K562 (cell line): Measurements from ENCODE around the gene ARL4D.

Experiments
- CBX5 ChIP-seq: IDR thresholded peaks from 2 replicates; pipeline ENCODE4 v1.6.1; 2014; ENCODE audit warnings: low read depth, borderline replicate concordance
- SNRNP70 ChIP-seq: fragments of 200-400 bp; formaldehyde crosslinking; optimal IDR thresholded peaks from 2 replicates; pipeline ENCODE3; 2017; ENCODE audit warnings: low read depth, low read length
- TF ChIP-seq, protein P1 (sequence below), 3 experiments: IDR thresholded peaks in 2 of 3; conservative IDR thresholded peaks in 1 of 3; 2 replicates each; pipeline ENCODE4 v1.5.1; 2011 to 2012; ENCODE audit warnings: low read length in 3 of 3, mild to moderate bottlenecking in 3 of 3, control low read depth in 2 of 3, improper control_type of control experiment in 1 of 3, inconsistent platforms in 1 of 3, low read depth in 1 of 3, mixed read lengths in 1 of 3, moderate library complexity in 1 of 3; ENCODE audit not compliant: insufficient read depth in 2 of 3
- TF ChIP-seq, protein P2 (sequence below), 2 experiments: fragments of 450-650 bp in 1 of 2; sonication (generic) in 1 of 2; formaldehyde crosslinking in 1 of 2; IDR thresholded peaks; 2 replicates each; pipeline versions ENCODE4 v1.7.1 to v1.9.0; 2016 to 2022; ENCODE audit warnings: inconsistent platforms in 1 of 2, mild to moderate bottlenecking in 1 of 2, missing genetic modification reagents in 1 of 2

DNA sequence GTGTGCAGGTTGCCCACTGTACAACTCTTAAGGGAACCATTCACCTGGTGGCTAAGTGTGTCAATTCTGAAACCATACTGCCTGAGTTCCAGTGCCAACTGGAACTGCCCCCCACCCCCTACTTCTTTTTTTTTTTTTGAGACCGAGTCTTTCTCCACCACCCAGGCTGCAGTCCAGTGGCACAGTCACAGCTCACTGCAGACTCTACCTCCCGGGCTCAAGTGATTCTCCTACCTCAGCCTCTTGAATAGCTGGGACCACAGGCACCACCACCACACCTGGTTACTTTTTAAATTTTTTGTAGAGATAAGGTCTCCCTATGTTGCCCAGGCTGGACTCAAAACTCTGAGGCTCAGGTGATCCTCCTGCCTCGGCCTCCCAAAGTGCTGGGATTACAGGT lies 44.6 kb downstream of the ARL4D start:
- TF ChIP-seq, protein P1, sequence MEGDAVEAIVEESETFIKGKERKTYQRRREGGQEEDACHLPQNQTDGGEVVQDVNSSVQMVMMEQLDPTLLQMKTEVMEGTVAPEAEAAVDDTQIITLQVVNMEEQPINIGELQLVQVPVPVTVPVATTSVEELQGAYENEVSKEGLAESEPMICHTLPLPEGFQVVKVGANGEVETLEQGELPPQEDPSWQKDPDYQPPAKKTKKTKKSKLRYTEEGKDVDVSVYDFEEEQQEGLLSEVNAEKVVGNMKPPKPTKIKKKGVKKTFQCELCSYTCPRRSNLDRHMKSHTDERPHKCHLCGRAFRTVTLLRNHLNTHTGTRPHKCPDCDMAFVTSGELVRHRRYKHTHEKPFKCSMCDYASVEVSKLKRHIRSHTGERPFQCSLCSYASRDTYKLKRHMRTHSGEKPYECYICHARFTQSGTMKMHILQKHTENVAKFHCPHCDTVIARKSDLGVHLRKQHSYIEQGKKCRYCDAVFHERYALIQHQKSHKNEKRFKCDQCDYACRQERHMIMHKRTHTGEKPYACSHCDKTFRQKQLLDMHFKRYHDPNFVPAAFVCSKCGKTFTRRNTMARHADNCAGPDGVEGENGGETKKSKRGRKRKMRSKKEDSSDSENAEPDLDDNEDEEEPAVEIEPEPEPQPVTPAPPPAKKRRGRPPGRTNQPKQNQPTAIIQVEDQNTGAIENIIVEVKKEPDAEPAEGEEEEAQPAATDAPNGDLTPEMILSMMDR (IDR thresholded peaks at IDR 0.05 in 2 of 3, conservative IDR thresholded peaks at IDR 0.05 in 1 of 3; ENCODE audit: insufficient read depth in 2 of 3, low read depth in 1 of 3, low read length in 3 of 3) = no peak
- TF ChIP-seq SNRNP70 (no peak), CBX5 (no peak)
- TF ChIP-seq, protein P2, sequence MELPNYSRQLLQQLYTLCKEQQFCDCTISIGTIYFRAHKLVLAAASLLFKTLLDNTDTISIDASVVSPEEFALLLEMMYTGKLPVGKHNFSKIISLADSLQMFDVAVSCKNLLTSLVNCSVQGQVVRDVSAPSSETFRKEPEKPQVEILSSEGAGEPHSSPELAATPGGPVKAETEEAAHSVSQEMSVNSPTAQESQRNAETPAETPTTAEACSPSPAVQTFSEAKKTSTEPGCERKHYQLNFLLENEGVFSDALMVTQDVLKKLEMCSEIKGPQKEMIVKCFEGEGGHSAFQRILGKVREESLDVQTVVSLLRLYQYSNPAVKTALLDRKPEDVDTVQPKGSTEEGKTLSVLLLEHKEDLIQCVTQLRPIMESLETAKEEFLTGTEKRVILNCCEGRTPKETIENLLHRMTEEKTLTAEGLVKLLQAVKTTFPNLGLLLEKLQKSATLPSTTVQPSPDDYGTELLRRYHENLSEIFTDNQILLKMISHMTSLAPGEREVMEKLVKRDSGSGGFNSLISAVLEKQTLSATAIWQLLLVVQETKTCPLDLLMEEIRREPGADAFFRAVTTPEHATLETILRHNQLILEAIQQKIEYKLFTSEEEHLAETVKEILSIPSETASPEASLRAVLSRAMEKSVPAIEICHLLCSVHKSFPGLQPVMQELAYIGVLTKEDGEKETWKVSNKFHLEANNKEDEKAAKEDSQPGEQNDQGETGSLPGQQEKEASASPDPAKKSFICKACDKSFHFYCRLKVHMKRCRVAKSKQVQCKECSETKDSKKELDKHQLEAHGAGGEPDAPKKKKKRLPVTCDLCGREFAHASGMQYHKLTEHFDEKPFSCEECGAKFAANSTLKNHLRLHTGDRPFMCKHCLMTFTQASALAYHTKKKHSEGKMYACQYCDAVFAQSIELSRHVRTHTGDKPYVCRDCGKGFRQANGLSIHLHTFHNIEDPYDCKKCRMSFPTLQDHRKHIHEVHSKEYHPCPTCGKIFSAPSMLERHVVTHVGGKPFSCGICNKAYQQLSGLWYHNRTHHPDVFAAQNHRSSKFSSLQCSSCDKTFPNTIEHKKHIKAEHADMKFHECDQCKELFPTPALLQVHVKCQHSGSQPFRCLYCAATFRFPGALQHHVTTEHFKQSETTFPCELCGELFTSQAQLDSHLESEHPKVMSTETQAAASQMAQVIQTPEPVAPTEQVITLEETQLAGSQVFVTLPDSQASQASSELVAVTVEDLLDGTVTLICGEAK (IDR thresholded peaks at IDR 0.05) = no peak
- TF ChIP-seq, protein P2 (CRISPR knock-in tag; IDR thresholded peaks at IDR 0.05) = no peak
